HG03095 (cell line): ENCODE measurements around the gene KHDRBS2.

Source experiments
- ATAC-seq: cut with Tn5 transposase; IDR thresholded peaks from one replicate; pipeline ENCODE4 v1.9.1; 2021; ENCODE audit warnings: moderate library complexity; ENCODE audit not compliant: unreplicated experiment

Gene KHDRBS2

DNA sequence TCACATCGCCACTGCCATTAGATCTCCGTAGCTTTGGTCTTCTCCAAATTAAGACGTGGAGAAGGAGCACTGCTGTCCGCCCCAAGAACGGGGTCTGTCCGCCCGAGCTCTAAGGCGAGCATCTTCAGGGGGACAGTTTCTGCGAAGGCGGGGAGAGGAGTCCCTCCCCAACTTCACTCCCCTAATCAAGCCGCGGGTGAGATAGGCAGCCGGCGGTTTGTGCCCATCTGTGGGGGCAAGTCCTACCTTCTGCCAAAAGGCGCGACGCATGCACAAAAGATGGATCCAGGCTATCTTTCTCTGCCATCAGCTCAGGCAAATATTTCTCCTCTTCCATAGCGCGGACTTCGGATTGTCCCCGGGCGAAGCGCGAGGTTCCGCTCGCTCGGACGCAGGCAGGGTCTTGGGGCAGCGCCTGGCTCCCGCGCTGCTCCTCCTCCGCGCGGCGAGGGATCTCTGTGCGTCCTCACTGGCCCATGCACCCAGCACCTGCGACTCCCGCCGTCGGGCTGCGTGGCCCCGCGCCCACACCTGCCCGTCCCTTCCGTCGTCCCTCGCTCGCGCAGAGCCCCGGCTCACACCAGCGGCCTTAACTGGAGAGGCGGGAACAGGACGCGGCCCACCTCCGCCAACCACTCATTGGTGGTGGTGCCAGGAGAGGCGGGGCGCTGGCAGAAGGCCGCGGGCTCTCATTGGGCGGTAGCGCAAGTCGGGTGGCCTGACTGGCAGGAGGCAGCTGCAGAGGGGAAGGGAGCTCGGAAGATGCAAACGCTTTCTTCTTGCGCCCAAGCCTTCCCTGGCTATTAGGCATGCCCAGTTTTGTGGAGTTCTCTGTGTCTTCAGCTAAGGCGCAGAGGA is at the start of gene KHDRBS2:
TSS of gene KHDRBS2 (minus strand) at position 614 of the 858 bp plus-strand sequence.
- peak; percentile 100 for ATAC-seq

DNA sequence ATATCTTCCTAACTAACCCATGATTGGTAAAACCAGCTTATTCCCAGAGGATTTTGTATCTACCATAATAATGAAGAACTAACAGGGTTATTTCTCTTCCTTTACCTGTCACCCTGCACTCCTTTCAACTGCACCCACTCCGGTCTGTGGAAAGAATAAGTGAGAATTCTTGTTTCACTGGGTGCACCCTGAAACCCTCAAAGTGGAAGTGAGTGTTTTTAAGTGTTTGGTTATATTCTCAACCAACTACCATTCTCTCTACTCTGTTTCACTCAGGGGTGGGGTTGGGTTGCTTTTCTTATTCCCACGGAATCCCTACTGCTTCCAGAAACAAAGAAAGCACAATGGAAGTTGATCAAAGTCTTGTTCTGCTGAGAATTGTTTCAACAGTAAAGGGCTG is 42.6 kb upstream of the KHDRBS2 start:
- ATAC-seq, result no peak

DNA sequence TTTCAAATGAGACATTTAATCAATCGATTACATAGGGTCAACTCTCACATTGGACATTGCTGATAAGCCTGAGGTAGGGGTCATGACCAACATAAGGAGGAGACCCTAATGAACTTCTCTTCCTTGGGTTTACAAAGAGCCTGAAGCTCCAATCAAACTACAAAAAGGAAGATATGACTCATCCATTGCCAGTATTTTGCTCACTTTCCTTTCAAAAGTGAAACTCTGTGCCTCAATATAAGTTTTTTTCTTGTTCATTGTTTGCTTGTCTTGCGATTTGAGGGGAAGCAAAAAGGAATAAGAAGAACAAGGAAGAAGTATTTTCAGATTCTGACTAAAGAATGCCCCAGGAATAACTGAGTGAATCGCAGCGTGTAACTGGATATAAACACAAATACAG is 38.8 kb upstream of the KHDRBS2 start:
- no peak for ATAC-seq

GRCh38 chr6:62323818-62324431 is 37.9 kb upstream of the KHDRBS2 start:
- ATAC-seq, result no peak

- peak; percentile 89 for ATAC-seq
Observed at GRCh38 chr6:62298745-62299392, 12.8 kb upstream of the KHDRBS2 start.

GRCh38 chr6:62296541-62296940 is 10.5 kb upstream of the KHDRBS2 start:
- ATAC-seq, result no peak

DNA sequence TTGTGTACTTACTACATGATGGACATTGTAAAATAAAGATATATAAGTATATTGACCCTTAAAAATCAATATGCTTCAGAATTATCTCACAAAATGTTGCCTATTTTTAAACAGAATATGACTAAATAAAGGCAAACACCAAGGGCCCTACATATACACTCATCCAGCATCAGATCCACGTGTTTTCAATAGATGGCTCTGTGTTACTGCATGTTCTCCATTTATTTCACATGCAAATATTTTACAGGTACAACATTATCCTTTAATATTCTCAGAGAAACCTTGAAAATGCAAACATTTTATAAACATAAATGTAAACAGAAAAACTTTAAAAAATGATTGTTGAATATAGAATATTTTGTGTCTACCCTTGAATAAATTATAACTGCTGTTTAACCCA is 2.9 kb upstream of the KHDRBS2 start:
- ATAC-seq, result no peak

- ATAC-seq, result no peak
Observed at GRCh38 chr6:62288562-62288961, 2.5 kb upstream of the KHDRBS2 start.

DNA sequence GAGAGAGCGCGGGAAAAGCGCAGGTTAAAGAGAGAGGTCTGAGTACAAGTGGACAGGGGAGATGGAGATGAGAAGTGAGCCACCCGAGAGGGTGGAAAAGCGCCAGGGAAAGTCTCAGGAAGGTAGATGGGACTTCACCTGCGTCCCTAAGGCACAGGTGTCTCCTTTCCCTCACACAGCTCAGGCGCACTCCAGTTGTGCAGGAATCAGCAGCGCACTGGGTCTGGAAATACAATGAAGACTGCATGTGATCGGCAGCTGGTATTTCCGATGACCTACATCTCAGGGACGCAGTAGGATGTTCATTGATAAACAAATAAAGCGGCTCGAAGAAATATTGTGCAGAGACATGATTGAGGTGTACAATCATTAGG is 432 bp upstream of the KHDRBS2 start:
- ATAC-seq, result no peak

DNA sequence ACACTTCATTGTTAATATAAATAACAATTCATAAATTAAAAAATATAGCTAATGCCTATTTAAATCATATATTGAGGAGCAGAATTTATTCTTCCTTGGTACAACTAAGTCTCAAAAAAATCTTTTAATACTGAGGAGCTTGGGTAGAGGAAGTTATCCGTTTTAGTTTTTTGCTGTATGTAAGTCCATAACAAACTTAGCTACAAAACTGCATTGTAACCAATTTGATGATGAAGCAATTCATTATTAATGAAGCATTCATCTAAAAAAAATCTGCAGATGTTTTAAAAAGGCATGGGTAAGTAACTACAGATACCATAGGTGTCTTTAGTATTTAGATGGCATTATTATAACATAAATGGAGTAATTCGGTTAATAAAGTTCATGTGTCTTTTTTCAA is 1.3 kb downstream of the KHDRBS2 start:
- ATAC-seq, result no peak

DNA sequence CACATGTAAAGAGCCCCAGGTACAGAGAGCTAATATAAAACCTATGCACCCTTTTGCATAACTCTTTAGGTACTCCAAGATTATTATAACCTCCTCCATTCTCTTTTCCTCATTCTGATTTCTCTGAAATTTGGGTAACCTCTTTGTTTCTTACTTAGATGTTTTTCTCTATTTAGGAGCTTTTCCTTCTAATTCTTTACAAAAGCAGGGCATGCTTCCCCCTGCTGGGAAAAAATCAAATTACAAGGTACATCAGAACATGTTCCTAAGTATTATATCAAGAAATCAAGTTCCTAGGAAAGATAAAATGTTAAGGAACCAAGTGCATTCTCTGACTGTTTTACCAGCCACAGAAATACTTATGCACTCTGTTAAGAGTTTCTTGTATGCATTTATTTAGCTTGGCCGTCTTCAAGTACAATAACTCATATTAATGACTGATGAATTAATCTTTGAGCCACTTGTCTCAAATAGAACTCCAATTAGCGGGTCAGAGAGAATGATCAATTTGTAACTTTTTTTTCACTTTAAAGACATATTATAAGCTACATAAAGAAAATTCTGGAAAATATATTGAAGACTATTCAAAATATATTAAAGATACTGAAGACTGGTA is 2.1 kb downstream of the KHDRBS2 start:
- ATAC-seq, result no peak

- no peak for ATAC-seq
Observed at GRCh38 chr6:62283365-62283764, 2.7 kb downstream of the KHDRBS2 start.

DNA sequence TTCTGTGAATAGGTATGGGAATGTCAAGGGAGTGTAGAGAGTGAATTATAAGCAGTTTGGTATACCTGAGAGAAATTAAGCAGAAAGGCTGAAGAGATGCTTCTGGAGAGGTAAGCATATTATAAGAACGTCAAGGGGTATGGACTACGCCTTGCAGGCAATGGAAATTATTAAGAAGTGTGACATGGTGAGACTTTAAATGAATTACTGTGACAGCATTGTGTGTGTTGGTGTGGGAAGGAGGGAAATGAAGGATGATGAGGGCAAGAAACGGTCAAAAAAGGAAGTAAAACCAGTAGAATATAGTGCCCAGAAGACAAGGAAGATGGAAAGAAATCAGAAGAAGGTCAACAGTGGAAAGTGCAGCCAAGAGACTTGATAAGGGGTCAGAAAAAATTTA is 5.9 kb downstream of the KHDRBS2 start:
- no peak for ATAC-seq

DNA sequence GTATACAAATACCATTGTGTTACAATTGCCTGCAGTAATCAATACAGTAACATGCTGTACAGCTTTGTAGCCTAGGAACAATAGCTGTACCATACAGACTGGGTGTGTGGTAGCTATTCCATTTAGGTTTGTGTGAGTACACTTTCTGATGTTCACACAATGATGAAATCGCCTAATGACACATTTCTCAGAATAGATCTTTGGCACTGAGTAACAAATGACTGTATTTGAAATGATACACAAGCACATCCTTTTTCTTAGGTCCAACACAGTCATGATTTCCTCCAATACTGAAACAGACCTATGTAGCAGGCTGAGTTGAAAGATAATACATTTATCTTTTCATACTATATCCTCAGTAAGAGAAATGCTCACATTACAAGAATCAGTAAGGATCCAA is 13.9 kb downstream of the KHDRBS2 start:
- ATAC-seq, result no peak

DNA sequence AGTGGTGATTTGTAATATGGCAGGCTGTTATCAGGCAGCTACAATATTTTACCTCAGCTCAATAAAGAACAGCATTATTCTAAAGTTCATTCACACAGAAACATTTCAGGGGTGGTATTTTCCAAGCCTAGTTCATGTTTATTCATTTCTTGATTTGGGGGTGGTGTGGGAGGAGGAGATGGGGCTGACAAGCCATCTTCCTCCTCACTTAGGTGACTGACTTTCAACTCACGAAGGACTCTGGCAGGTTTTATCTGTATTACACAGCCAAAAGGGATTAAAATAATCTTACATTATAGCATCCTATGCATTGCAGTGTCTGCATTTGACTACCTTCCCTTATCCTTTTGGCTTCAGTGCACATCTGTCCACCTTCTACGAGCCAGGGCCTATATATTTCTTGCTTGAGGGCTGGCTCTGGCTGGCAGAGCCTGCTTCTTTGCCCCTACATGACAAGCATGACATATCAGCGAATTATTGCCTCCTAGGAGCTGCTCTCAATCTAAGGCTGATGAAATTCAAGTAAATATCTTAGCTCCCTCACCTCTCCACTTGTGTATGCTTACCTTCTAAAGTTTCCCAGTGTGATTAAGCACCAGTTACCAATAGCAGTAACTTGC is 20.0 kb downstream of the KHDRBS2 start:
- no peak for ATAC-seq

- no peak for ATAC-seq
Observed at GRCh38 chr6:62262283-62262682, 23.7 kb downstream of the KHDRBS2 start.

DNA sequence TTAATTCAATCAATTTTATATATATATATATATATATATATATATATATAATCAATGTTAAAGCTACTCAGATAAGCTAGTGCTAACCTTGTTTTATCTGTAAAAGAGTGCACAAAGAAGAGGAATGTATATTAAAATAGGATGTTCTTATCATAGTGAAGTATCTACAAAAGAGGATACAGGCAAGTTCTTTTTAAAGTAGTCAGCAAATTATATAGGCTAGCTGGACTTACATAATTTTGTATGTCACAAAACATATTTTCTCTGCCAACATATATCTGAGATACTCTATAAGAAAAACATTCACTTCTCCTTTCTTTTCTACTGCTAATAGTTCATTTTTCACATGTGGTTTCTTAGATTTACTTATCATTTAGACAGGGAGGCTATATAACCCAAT is 39.9 kb downstream of the KHDRBS2 start:
- ATAC-seq, result no peak

- ATAC-seq, result no peak
Observed at GRCh38 chr6:62236784-62237183, 49.2 kb downstream of the KHDRBS2 start.

DNA sequence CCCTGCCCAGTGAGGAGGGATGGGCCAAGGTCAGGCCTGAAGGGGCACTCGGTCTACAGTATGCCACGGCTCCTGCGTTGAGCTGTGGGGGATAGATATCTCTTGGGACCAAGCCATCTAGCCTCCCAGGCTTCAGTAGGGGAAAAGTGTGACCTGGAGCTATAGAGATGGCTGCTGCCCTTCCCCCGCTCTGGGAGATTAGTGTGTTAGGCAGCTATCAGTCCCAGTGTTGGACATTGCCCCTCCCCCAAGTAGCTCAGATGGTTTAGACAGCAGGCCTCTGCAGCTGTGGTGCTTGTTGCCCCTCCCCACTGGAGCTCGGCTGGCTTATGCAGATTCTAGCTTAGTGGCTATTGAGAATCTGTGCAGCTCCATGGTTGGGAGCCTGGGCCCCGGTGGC is 56.8 kb downstream of the KHDRBS2 start:
- no peak for ATAC-seq

DNA sequence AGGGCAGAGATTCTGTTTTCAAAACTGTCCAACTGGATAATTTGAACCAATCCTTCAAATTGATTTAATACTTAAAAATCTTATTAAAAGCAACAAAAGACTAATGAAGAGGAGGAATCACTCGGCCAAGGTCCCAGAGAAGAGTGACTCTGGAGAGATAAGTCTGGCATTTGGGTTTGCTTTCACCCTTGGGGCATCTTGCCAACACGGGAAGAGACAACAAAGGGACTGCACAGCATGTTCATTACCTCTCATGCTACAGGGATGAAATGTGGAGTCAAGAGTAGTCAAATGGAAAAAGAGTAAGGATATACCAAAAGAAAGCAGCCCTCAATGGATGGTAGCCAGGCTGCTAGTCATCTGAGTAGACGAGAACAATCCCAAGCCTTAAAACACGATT is 68.2 kb downstream of the KHDRBS2 start:
- ATAC-seq, result no peak

DNA sequence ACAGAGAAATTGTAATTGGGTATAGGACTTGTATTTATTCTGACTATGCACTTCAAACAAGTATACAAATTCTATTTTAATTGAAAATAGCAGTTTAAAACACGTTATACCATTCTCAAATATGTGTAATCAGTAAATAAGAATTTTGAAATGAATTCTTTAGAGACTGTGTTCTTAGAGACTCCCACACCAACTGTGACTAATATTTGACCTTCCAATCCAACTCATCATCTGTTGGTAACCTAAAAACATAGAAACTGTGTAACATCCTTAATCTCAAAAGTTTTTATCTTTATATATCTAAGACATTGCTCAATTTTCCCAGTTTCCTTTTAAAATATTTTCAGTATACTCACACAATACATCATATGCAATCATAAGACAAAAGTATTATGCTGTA is 83.9 kb downstream of the KHDRBS2 start:
- no peak for ATAC-seq
